OCI-LY1 (cell line): ENCODE measurements around the gene NEURL2.
A peak's percentile ranks its signal among the peaks of the same experiment; 100 is the strongest.

Experiments used
- H2AFZ ChIP-seq: fragments of 200-600 bp; sonication (generic), shearing (Covaris generic); 2 replicates; pipeline ENCODE4 v1.6.0; 2014; ENCODE audit warnings: antibody characterized with exemption, mild to moderate bottlenecking, low read length
- H3F3A ChIP-seq: fragments of 200-600 bp; sonication (generic), shearing (Covaris generic); 2 replicates; pipeline ENCODE4 v1.6.0; 2014; ENCODE audit warnings: mild to moderate bottlenecking, antibody characterized with exemption, low read length, moderate library complexity; ENCODE audit not compliant: insufficient read depth
- H3K27ac ChIP-seq: fragments of 200-600 bp; sonication (generic); 2 replicates; pipeline ENCODE4 v1.5.1; 2014; ENCODE audit warnings: low read length, mixed run types, mild to moderate bottlenecking, low read depth; ENCODE audit not compliant: poor library complexity, severe bottlenecking
- H3K27me3 ChIP-seq: fragments of 200-600 bp; sonication (generic); 2 replicates; pipeline ENCODE4 v1.6.0; 2014; ENCODE audit warnings: antibody characterized with exemption, mild to moderate bottlenecking, low read length, moderate library complexity; ENCODE audit not compliant: insufficient read depth
- H3K36me3 ChIP-seq: fragments of 200-600 bp; sonication (generic); 2 replicates; pipeline ENCODE4 v1.6.1; 2014; ENCODE audit warnings: mild to moderate bottlenecking, antibody characterized with exemption, low read length, moderate library complexity, mixed read lengths; ENCODE audit not compliant: insufficient read depth
- H3K4me1 ChIP-seq: fragments of 200-600 bp; sonication (generic); 2 replicates; pipeline ENCODE4 v1.5.1; 2014; ENCODE audit warnings: mild to moderate bottlenecking, low read length, moderate library complexity; ENCODE audit not compliant: insufficient read depth, severe bottlenecking
- H3K4me2 ChIP-seq: fragments of 200-600 bp; sonication (generic), shearing (Covaris generic); 2 replicates; pipeline ENCODE4 v1.6.1; 2014; ENCODE audit warnings: low read length
- H3K4me3 ChIP-seq: fragments of 200-600 bp; sonication (generic); 2 replicates; pipeline ENCODE4 v1.5.1; 2014; ENCODE audit warnings: low read length, low read depth, mild to moderate bottlenecking, mixed read lengths; ENCODE audit not compliant: poor library complexity, severe bottlenecking
- H3K79me2 ChIP-seq: fragments of 200-600 bp; shearing (Covaris generic); 2 replicates; pipeline ENCODE4 v1.6.1; 2016; ENCODE audit warnings: mixed run types, low read length, mixed read lengths; ENCODE audit not compliant: insufficient read depth
- H3K9ac ChIP-seq: fragments of 200-600 bp; sonication (generic), shearing (Covaris generic); 2 replicates; pipeline ENCODE4 v1.6.1; 2014; ENCODE audit warnings: mild to moderate bottlenecking, low read length, mixed read lengths
- H3K9me2 ChIP-seq: fragments of 200-600 bp; sonication (generic), shearing (Covaris generic); 2 replicates; pipeline ENCODE4 v1.6.1; 2014; ENCODE audit warnings: low read depth, mild to moderate bottlenecking, low read length, mixed read lengths
- H3K9me3 ChIP-seq: fragments of 200-600 bp; shearing (Covaris generic); 2 replicates; pipeline ENCODE4 v1.6.1; 2014; ENCODE audit warnings: low read length, mixed read lengths
- H4K20me1 ChIP-seq: fragments of 200-600 bp; sonication (generic), shearing (Covaris generic); 2 replicates; pipeline ENCODE4 v1.6.0; 2016; ENCODE audit warnings: mild to moderate bottlenecking, low read length; ENCODE audit not compliant: insufficient read depth
- EZH2 ChIP-seq: fragments of 200-600 bp; sonication (generic), shearing (Covaris generic); IDR thresholded peaks from 2 replicates; pipeline ENCODE4 v1.8.0; 2017; ENCODE audit warnings: borderline replicate concordance, mixed run types, mild to moderate bottlenecking, antibody characterized with exemption, low read length, moderate library complexity, mixed read lengths
- TF ChIP-seq, protein P1 (sequence below): fragments of 200-600 bp; sonication (generic), shearing (Covaris generic); IDR thresholded peaks from 2 replicates; pipeline ENCODE4 v1.5.1; 2017; ENCODE audit warnings: mild to moderate bottlenecking, antibody characterized with exemption, low read length, moderate library complexity, mixed read lengths

Gene NEURL2

DNA sequence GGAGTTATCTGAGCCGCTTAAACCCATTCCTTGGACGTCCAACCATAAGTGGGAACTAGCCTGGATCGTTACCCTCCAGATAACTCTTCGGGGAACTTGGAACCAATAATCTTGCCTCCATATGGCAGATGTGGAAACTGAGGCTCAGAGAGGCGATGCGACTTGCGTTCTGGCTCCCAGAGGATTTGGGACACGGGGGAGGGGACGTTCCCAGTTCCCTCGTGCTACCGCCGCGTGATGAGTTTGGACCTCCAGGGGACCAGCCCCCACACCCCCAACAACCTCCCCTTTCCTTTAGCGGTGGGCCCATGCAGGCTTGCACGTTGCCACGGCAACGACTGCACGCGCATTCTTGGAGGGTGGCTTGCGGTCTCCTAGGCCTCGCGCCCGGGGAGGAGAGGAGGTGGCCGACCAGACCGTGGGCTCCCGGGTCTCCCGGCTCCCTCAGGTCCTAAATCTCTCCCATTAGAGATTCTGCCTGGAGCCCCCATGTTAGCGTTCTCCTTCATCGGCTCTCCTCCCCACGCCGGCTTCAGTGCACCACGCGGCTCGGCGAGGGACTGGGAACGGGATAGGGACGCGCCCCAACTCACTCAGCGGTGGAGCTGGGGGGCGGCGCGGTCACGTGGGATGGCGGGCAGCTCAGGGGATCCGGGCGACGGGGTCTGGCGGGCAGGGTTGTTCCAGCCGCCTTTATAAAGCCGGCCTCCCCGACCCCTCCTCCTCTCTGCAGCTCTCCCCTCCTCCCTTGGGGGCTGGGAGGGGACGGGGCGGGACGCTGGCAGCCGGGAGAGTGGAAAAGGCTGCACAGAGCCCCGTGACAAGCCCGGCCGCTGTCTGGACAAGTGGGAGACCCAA is 20.7 kb upstream of the NEURL2 start, which contains the start of gene PLTP:
PLTP (minus strand) TSS at position 670 of the 858 bp plus-strand sequence. CDS start 703 bp downstream, outside the sequence.
- no peaks in the 10 kb centered on the region for H3F3A ChIP-seq
- no peaks in the 10 kb centered on the region for H4K20me1 ChIP-seq
- H3K27ac ChIP-seq = no peak within 1 kb of the TSS
- peak within 1 kb of the TSS; percentile 72 for H3K4me2 ChIP-seq
- peak within 1 kb of the TSS; percentile 52 for H3K4me3 ChIP-seq
- H3K9me3 ChIP-seq = no peaks in the 10 kb centered on the region
- H3K9me2 ChIP-seq = no peaks in the 10 kb centered on the region
- H3K79me2 ChIP-seq = no peaks in the 10 kb centered on the region
- H3K27me3 ChIP-seq = peaks cover 6% of the 10 kb centered on the region; the same call in 1 of the 2 replicates
- no peak within 1 kb of the TSS for H2AFZ ChIP-seq
- H3K9ac ChIP-seq = no peak within 1 kb of the TSS; the same call in 1 of the 2 replicates
- no peaks in the 10 kb centered on the region for H3K36me3 ChIP-seq
- TF ChIP-seq EZH2 = no peak
- TF ChIP-seq, protein P1, sequence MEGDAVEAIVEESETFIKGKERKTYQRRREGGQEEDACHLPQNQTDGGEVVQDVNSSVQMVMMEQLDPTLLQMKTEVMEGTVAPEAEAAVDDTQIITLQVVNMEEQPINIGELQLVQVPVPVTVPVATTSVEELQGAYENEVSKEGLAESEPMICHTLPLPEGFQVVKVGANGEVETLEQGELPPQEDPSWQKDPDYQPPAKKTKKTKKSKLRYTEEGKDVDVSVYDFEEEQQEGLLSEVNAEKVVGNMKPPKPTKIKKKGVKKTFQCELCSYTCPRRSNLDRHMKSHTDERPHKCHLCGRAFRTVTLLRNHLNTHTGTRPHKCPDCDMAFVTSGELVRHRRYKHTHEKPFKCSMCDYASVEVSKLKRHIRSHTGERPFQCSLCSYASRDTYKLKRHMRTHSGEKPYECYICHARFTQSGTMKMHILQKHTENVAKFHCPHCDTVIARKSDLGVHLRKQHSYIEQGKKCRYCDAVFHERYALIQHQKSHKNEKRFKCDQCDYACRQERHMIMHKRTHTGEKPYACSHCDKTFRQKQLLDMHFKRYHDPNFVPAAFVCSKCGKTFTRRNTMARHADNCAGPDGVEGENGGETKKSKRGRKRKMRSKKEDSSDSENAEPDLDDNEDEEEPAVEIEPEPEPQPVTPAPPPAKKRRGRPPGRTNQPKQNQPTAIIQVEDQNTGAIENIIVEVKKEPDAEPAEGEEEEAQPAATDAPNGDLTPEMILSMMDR = no peak
- peaks cover 26% of the 10 kb centered on the region for H3K4me1 ChIP-seq

DNA sequence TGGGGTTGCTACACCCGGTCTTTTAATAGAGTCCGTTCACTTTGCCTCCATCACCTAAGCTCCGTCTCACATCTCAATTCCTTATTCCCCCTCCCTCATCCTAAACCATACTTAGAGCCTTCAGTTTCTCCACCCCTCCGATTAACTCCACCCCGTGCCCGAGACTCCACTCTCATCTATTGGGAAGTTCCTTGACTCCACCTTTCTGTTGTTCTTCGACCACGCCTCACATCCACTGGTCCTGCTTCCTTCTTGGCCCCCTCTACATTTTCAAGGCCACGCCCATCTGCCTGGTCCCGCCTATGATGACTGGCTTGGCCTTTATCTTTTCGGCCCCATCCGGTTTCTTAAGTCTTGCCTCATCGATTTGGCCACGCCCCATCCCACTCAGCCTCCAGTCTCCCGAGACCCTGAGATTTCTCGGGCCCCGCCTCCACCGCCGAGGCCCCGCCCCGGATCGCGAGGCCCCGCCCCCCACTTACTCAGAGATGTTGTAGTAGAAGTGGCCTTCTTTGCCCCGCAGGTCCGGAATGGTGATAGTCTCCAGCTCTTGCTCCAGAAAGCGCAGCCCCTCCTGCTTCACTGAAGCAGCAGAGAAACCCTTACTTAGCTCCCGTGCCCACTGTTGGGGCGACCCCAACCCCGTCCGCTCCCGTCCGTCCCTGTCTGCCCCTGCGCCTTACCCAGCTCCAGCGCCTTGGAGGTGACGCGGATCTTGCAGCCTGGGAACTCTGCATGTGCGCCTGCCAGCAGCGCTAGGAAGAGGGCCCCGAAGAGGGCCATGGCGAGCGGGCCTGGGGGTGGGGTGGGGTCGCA is 19.9 kb upstream of the NEURL2 start:
- TF ChIP-seq, protein P1 = no peak
- no peak for TF ChIP-seq EZH2
- Histone ChIP-seq H3K9ac (peak overlapping the region; percentile 29; the same call in 1 of the 2 replicates), H3K27me3 (peaks cover under 1% of the 10 kb centered on the region; the same call in 1 of the 2 replicates), H3K27ac (no peak overlapping the region), H2AFZ (no peak overlapping the region), H3K79me2 (no peaks in the 10 kb centered on the region), H4K20me1 (no peaks in the 10 kb centered on the region), H3K36me3 (no peaks in the 10 kb centered on the region), H3K4me1 (peaks cover 26% of the 10 kb centered on the region), H3F3A (no peaks in the 10 kb centered on the region), H3K9me2 (no peaks in the 10 kb centered on the region), H3K4me2 (peak overlapping the region; percentile 72), H3K9me3 (no peaks in the 10 kb centered on the region), H3K4me3 (peak overlapping the region; percentile 60)

DNA sequence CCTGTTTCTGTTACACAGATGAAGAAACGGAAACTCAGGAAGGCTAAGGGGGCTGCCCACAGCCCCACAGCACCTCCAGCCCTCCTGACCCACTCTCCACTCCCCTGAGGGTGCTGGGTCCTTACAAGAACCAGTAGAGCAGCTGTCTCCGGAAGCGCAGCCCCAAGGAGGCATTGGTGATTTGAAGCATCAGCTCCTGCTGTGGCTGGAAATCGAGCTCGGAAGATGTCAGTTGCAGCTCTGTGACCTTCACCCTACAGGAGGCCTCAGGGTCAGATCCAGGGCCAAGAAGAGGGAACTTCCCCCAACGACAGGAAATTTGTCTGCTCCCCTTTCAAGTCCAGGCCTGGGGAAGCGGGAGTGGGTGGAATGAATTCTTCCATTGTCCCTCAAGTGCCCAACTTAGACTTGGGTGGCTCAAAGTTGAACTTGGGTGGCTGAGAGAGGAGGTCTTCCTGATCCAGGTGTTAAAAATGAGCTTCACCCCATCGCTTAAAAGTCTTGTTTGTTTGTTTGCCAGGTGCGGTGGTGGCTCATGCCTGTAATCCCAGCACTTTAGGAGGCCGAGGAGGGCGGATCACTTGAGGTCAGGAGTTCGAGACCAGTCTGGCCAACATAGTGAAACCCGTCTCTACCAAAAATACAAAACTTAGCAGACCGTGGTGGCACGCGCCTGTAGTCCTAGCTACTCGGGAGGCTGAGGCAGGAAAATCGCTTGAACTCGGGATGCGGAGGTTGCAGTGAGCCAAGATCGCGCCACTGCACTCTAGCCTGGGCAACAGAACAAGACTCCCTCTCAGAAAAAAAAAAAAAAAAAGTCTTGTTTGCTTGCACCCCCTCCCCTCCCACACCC is 19.0 kb upstream of the NEURL2 start:
- H3K36me3 ChIP-seq = no peaks in the 10 kb centered on the region
- peak overlapping the region; percentile 29; the same call in 1 of the 2 replicates for H3K9ac ChIP-seq
- peak overlapping the region; percentile 10 for H3K27ac ChIP-seq
- H3K4me2 ChIP-seq = peak overlapping the region; percentile 72
- peak overlapping the region; percentile 60 for H3K4me3 ChIP-seq
- no peaks in the 10 kb centered on the region for H4K20me1 ChIP-seq
- peaks cover 28% of the 10 kb centered on the region for H3K4me1 ChIP-seq
- H3K9me3 ChIP-seq = no peaks in the 10 kb centered on the region
- H2AFZ ChIP-seq = no peak overlapping the region
- H3K27me3 ChIP-seq = no peaks in the 10 kb centered on the region
- TF ChIP-seq EZH2 = no peak
- TF ChIP-seq, protein P1 = no peak
- no peaks in the 10 kb centered on the region for H3K9me2 ChIP-seq
- H3F3A ChIP-seq = no peaks in the 10 kb centered on the region
- no peaks in the 10 kb centered on the region for H3K79me2 ChIP-seq
